GM06990 (cell line): Measurements from ENCODE around the gene ENPP7.

Experiments used
- DNase-seq: peaks from one replicate; pipeline ENCODE4 v3.0.0-alpha.2; 2011; ENCODE audit not compliant: insufficient read length; ENCODE audit errors: extremely low read depth
- H3K27me3 ChIP-seq: replicated peaks from 2 replicates; pipeline ENCODE4 v1.6.0; 2011; ENCODE audit warnings: low read length; ENCODE audit not compliant: control insufficient read depth, insufficient read depth
- H3K36me3 ChIP-seq: 2 replicates; pipeline ENCODE4 v1.5.1; 2011; ENCODE audit warnings: low read length; ENCODE audit not compliant: control insufficient read depth, insufficient read depth
- H3K4me3 ChIP-seq: replicated peaks from 2 replicates; pipeline ENCODE4 v1.5.1; 2011; ENCODE audit warnings: low read depth, mild to moderate bottlenecking, control low read depth, low read length
- CTCF ChIP-seq: IDR thresholded peaks from 2 replicates; pipeline ENCODE4 v1.5.1; 2011; ENCODE audit warnings: low read length, control low read depth, mild to moderate bottlenecking, inconsistent platforms; ENCODE audit not compliant: insufficient read depth, poor library complexity, severe bottlenecking

The ENPP7 gene

GRCh38 chr17:79728169-79728907 is 2.4 kb upstream of the ENPP7 start:
- TF ChIP-seq CTCF = no peak
- Histone ChIP-seq H3K27me3 (no peaks in the 10 kb centered on the region), H3K4me3 (no peak overlapping the region), H3K36me3 (no peaks in the 10 kb centered on the region; the same call in 1 of the 2 replicates)
- peak; percentile 65 for DNase-seq

GRCh38 chr17:79728908-79729471 is 1.8 kb upstream of the ENPP7 start:
- DNase-seq = no peak
- Histone ChIP-seq H3K4me3 (no peak overlapping the region), H3K27me3 (no peaks in the 10 kb centered on the region), H3K36me3 (no peaks in the 10 kb centered on the region; the same call in 1 of the 2 replicates)
- no peak for TF ChIP-seq CTCF

GRCh38 chr17:79729761-79730160 is 982 bp upstream of the ENPP7 start:
- Histone ChIP-seq H3K27me3 (no peaks in the 10 kb centered on the region), H3K36me3 (no peaks in the 10 kb centered on the region; the same call in 1 of the 2 replicates)
- no peak for TF ChIP-seq CTCF

GRCh38 chr17:79730437-79730768 is 340 bp upstream of the ENPP7 start:
- Histone ChIP-seq H3K4me3 (no peak overlapping the region), H3K27me3 (no peaks in the 10 kb centered on the region), H3K36me3 (no peaks in the 10 kb centered on the region; the same call in 1 of the 2 replicates)
- DNase-seq = no peak
- no peak for TF ChIP-seq CTCF

More at GRCh38 chr17:79729761-79730160, 982 bp upstream of the ENPP7 start:
- no peak for DNase-seq
- H3K4me3 ChIP-seq = no peak overlapping the region

- Histone ChIP-seq H3K4me3 (peak overlapping the region; percentile 75), H3K27me3 (no peaks in the 10 kb centered on the region), H3K36me3 (no peaks in the 10 kb centered on the region; the same call in none of the 2 replicates)
- TF ChIP-seq CTCF = no peak
- DNase-seq = peak; percentile 60
These were observed 1.5 kb downstream of the ENPP7 start for GRCh38 chr17:79732254-79732653.
